GM18499 (cell line): ENCODE data around the gene TERF2IP.

Source experiments
- ATAC-seq: cut with Tn5 transposase; IDR thresholded peaks from one replicate; pipeline ENCODE4 v1.9.1; 2021; ENCODE audit warnings: moderate number of reproducible peaks; ENCODE audit not compliant: insufficient read depth, unreplicated experiment

Gene TERF2IP, protein sequence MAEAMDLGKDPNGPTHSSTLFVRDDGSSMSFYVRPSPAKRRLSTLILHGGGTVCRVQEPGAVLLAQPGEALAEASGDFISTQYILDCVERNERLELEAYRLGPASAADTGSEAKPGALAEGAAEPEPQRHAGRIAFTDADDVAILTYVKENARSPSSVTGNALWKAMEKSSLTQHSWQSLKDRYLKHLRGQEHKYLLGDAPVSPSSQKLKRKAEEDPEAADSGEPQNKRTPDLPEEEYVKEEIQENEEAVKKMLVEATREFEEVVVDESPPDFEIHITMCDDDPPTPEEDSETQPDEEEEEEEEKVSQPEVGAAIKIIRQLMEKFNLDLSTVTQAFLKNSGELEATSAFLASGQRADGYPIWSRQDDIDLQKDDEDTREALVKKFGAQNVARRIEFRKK

DNA sequence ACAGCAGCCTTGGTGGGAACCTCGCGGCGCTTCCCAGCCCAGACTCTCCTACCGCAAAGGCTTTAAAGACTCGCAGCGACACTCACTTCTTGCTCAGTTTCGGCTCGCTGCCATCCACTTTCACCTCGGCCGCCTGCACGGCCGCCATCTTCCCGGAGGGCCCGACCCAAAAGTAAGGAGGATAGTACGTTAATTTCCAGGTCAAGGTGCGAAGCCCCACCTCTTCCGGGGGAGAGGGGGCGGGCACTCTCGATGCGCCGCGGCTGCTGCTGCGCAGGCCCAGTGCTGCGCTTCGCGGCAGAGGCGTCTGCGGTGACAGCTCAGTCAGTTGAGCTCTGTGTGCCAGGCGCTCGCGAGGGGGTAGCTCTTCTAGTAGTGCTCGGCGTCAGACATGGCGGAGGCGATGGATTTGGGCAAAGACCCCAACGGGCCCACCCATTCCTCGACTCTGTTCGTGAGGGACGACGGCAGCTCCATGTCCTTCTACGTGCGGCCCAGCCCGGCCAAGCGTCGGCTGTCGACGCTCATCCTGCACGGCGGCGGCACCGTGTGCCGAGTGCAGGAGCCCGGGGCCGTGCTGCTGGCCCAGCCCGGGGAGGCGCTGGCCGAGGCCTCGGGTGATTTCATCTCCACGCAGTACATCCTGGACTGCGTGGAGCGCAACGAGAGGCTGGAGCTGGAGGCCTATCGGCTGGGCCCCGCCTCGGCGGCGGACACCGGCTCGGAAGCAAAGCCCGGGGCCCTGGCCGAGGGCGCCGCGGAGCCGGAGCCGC is at the start of gene TERF2IP, which contains the start of gene KARS1:
Gene TERF2IP, plus strand, starts transcription at position 282 of the 773 bp plus-strand sequence. Its CDS starts 110 bp downstream, at position 392.
Gene KARS1, minus strand, starts transcription at position 174 of the 773 bp plus-strand sequence. Its CDS starts 26 bp downstream, at position 148.
- peak; percentile 78 for ATAC-seq

DNA sequence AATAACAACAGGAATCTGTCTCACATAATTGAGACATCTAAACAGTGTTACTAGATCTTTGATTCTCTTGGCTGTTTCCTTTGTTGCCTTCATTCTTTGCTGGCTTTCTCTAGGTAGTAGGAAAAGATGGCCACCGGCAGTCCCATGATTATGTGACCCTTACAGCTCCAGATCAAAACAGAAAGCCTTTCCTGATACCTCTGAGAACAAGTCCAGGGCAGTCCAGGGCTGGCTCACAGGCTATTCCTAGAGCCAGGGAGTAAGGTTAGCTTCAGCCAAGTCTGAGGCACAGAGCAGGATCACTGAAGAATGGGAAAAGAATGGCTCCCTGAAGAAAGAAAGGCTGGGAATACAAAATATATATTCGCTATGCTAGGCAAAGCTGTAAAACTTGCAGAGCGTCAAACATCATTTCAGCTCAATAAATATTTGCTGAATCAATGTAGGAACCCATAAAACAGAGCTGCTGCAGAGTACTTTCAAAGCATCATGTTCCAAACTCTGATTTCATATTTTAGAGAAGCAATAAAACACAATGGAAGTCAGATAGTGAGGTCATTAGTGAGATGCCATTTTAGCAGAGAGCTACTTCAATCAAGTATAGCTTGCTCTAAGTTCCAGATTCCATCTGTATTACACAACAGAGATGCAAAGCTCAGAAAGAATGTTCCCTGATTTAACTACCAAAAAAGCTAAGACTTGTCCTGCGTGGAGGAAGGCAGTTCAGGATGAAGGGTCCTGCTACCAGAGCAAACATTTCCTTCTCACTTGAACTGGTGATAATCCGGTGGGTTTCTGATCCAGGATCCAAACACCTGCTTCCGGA is 47.9 kb upstream of the TERF2IP start:
- no peak for ATAC-seq

DNA sequence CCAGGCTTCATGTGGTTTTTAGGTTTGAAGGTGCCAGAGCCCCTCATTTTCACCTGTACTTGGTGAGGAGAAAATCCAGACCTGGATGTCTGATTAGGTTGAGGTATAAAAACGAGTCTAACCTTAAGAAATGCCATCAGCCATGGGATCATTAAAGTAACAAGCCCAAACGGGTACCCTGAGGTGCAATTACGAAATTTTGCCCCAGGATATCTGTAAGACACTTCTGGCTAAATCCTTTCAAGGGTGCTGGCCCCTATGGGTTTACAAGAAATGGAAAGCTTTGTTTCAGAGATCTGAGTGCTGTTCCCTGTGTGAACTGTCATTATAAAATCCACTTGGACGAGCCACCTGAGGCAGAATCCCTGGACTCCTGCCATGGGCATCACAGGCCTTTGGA is 44.3 kb upstream of the TERF2IP start:
- ATAC-seq = no peak

DNA sequence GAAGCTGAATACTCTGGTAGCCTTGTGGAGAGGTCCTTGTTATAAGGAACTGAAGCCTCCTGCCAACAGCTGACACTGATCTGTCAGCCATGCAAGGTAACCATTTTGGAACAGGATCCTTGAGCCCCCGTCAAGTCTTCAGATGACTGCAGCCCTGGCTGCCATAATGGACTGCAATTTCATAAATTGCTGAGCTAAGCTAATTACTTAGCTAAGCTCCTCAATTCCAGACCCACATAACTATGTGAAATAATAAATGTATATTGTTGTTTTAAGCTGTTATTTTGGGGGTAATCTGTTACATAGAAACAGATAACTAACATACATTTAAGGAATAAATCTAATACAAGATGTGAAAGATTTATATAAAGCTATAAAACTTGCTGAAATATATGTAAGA is 41.1 kb upstream of the TERF2IP start:
- ATAC-seq = no peak

DNA sequence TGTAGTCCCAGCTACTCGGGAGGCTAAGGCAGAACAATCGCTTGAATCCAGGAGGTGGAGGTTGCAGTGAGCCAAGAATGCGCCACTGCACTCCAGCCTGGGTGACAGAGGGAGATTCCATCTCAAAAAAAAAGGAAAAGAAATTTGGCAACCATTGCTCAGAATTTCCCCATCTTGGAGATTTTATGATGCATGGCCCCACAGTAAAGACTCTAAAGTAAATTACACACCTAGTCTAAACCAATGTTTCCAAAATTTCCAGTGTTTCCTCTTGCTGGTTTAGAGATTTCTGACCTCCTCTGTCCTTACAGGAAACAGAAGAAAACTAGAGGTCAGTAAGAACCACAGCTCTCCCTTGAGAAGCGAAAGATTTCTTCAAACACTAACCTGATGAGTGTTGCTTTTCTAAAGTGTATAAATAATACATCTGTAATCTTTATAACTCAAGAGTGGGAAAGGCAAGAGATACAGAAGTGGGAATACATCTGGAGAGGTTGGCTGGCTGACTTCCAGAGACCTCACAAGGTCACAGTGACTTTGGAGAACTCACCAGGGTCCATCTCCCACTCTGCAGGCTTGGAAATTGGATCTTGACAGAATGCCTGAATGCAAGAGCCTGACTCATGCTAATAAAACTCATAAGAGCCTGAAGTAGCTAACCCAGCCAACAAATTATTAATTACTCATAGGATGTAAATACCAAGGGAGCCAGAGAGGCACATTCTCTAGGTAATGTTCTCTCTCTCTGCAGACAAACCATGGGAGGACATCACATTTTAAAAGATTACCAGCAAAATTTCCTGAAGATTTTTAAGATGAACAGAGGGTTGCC is 33.3 kb upstream of the TERF2IP start:
- no peak for ATAC-seq

DNA sequence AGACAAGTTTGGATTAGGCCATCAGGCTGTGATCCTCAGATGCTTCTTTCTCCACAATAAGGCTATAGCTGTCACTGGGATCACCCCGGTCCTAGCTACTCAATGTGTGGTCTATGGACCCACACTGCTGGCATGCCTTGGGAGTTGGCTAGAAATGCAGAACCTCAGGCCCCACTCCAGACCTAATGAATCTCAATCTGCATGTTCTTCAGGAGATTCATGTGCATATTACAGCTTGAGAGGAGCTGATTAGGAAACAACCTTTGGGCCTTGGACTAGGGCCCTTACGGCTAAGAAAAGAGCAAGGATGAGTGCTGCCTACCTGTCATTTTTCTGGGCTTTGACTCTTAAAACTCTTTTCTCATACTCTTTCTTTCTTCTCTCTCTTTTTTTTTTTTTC is 32.0 kb upstream of the TERF2IP start:
- ATAC-seq = no peak

DNA sequence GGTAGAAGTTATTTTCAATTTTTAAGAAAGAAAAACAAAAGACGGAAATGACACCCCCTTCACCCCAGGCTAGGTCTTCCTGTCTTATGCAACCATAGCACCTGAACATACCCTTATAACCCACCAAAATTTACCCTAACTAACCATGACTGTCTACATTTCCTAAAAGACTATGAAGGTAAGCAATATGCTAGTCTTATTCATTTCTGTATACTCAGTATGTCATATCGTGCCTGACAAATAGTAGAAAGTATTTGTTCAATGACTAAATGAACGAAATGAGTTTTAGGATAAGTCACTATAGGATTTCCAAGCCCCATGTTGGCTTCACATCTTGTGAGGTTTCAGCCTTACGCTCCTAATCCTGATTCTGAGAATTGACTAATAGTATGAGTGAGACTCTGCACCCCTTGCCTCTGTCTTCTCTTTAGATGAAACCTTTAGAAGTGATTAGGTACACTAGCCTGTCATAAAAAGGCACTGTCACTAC is 31.0 kb upstream of the TERF2IP start:
- ATAC-seq = no peak

DNA sequence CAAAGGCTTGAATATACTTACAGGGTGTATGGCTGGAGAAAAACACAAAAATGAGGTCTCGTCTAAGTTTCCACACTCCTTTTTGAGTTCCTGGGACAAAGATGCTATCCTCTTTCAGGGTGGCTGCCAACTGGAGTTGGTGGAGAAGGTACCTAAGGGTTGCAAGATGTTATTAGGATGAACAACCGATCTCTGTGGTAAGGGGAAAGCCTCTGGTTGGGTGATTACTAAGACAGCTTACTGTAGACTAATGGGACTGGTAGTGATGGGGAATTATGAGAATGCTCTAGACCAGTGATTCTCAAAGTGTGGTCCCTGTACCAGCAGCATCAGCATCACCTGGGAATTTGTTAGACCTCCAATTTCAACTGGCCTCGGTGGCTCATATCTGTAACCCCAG is 30.5 kb upstream of the TERF2IP start:
- ATAC-seq = no peak

DNA sequence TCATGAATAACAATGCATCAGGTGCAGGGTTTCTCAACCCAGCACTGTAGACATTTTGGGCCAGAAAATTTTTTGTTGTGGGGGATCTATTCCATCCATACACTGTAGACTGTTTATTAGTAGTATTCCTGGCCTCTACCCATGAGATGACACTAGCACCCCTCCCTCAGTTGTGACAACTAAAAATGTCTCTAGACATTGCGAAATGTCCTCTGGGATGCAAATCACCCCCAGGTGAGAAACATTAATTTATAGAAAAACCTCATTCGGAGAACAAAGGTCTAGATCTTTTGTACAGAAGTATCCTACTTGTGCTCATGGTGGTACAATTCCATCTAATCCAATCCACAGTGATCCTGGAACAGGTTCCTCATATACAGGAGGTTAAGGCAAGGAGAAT is 28.8 kb upstream of the TERF2IP start:
- no peak for ATAC-seq

DNA sequence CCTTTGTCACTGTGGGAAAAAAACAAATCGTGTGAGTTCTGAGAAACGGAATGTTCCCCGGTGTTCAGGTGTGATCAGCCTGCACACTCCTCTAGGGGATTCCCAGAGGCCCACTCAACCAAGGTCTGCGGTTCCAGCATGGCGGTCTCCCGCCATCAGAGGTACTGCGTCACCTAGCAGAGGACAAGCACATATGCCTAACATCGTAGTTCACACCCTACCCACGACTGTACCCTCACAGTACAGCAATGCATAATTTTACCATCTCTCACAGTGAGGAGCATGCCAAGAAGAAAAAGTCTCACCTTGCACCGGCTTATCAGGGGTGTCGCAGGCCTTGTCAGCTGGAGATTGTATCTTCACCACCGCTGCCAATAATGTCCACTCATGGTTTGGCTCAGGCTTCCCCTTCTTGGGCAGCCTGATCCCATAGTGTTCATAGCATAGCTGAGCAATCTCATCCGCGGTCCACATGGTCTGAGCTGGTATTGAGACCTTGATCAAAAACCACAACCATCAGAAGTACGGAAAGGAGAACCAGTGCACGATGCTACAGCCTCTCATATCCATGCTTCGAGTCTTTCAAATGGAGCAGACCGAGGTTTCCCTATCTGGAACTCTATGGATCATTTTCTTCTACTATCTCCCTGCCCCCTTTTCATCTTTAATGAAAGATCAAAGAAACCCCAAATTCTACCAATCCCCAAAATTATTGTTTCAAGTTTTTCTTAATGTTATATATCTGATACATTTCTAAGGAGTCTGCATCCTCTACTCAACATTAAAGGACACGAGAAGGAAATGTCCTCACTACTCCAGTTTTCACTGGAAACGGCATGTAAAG is 27.0 kb upstream of the TERF2IP start:
- ATAC-seq = no peak

DNA sequence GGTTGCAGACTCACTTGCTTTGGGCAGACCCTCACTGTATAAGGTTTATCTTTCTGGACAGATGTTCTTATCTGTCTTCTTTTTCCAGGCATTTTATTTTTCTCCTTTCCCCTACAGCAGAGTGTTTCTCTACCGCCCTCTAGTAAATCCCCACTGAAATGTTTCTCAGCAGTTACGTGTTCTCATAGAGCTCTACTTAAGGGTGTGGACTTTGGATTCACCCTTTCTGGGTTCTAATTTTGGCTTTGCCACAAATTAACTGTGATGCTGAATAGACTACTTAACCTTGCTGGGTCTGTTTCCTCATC is 26.4 kb upstream of the TERF2IP start:
- ATAC-seq = no peak

DNA sequence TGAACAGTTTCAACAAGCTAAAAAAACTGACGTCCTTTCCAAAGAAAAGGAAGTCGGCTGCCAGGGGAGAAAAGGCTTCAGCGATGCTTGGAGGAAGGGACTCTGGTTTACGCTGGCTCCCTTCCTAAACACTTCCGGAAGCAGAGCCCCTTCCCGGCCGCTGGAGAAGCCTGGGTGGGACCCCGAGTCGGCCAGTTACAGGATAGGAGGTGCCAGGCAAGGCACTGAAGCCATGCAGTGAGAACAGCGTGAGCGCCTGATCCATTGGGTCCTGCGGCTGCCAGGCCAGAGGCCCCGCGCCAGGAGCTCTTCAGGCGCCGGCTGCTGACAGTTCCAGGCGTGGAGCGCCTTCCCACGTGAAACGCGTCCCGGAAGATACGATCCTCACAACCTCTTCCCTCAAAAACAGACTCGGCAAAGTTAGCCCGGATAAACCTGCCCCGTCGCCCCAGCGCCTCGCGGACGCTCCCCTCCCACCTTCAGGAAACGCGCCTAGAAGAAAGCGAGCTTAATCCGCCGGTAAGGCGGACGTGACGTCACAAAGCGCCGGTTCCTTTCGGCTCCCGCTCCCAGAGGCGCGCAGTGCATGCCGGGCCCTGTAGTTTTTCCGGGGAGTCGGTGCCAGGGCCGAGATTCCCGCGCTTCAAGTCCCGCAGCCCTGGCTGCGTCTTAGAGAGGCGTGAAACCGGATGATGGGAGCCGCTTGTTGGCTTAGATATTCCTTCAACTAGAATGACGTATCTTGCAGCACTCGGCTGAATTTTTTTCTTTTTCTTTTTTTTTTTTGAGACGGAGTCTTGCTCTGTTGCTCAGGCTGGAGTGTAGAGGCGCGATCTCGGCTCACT is 24.6 kb upstream of the TERF2IP start, which contains the start of gene ADAT1:
Gene ADAT1, minus strand, starts transcription at position 521 of the 845 bp plus-strand sequence. CDS start 2,482 bp downstream, outside the sequence.
- ATAC-seq = peak; percentile 50

DNA sequence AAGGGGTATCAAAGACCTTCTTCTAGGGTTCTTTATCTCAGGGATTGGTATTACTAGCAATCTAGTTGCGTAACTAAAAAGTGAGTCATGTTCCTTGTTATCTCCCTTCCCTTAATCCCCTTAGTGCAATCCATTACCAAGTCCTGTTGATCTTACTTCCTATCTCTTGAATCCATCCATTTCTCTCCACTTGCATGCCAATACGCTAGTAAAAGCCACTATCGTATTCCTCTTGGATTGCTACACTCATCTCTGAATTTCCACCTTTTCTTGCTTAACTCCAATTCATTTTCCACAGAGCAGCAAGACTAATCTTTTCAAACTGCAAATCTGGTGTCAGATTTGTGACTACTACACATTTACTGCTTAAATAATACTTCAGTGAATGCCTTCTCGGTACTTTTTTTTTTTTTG is 22.6 kb upstream of the TERF2IP start:
- no peak for ATAC-seq

DNA sequence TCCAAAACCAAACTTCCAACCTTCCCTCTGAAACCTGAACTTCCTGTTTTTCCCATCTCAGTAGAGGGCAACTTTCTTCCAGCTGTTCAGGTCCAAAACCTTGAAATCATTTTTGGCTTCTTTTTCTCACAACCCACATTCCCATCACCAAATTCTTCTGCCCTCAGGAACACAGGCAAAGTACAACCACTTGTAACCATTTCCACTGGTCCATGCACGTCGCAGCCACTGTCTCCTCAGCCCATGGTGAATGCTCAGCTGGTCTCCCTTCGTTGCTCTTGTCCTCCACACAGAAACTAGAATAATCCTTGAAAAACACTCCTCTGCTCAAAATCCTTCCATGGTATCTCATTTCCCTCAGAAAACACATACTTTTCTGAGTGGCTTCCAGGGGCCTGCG is 20.8 kb upstream of the TERF2IP start:
- ATAC-seq = no peak

DNA sequence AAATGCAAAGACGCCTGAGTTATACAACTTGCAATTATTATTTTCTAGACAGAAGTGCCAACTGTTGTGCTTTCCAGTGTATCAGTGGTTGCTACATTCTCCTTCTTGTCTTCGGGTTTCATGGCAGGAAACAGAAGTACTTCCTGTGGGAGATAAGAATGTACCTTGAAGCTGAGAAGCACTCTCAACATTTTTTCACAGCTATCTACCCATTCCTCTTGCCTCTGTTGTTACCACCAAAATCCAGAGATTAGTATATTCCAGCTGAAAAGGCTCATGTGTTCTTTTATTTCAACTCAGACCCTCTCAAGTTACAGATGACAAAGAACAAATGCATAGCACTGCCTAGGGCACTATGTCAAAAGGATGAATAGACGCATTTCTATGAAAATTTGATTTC is 19.7 kb upstream of the TERF2IP start:
- ATAC-seq = no peak

DNA sequence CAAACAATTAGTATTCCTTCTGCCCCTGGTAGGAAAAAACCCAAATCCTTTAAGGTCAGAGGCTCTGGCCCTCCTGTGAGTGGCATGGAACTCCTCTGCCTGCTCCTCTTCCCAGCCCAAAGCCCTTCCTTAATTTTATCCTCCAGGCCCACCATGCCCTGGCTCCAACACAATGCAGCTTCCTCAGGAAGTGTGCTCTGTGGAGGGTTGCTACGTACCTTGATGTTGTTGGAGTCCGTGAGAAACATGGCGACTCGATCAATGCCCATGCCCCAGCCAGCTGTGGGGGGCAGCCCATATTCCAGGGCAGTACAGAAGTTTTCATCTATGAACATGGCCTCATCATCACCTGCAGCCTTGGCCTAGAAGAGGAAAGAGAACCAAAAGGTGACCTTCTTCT is 19.2 kb upstream of the TERF2IP start:
- no peak for ATAC-seq

DNA sequence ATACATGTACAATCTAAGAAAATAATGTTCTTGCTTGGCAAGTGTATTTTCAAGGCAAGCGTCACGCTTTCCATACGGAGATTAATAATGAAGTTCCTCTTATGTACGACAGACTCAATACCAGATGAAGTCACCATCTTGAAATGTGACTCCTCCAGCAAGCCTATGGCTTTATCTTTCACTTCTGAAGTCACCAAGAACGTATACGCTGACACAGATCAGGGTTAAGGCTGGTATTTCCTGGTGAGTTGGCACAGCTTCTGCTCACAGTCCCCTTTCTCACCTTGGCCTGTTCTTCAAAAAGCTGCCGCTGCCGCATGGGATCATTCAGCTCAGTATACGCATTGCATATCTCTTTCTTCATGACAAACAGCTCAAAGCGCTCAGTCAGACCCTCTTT is 18.4 kb upstream of the TERF2IP start:
- no peak for ATAC-seq

DNA sequence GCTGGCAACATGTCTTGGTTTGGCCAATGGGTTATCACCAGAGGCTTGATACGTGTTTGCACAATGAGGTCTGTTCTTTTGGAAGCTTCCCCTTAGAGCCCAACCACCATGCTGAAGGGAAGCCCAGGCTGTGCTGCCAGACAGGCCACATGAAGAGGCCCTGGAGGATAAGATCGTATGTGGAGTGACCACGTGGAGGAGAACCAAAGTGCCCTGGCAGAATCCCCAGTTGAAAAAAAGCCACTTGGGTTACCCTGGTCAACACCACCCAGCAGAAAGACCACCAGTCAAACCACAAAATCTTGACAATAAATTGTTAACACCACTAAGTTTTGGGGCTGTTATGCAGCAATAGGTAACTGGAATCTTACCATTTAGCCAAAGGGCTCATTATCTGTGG is 17.5 kb upstream of the TERF2IP start:
- no peak for ATAC-seq
